COR-L47 (cell line): ENCODE measurements around the gene STOX1.
"Not testable (repeated sequence)": the region's sequence is repeated elsewhere in the genome, so short reads cannot be mapped to it uniquely, and the experiment has no call there.

Experiments
- DNase-seq: peaks from one replicate; lab custom pipeline; 2025; lab: John Stamatoyannopoulos, UW

The STOX1 gene

GRCh38 chr10:68826764-68827591, at the start of gene STOX1:
TSS of gene STOX1 (plus strand) at chr10:68827531. CDS start at chr10:68827624, 93 bp downstream.
- peak; percentile 56 for DNase-seq

- no peak for DNase-seq
Observed at GRCh38 chr10:68781613-68782574, 45.4 kb upstream of the STOX1 start.

- no peak for DNase-seq
Observed at GRCh38 chr10:68784476-68784875, 42.9 kb upstream of the STOX1 start.

DNA sequence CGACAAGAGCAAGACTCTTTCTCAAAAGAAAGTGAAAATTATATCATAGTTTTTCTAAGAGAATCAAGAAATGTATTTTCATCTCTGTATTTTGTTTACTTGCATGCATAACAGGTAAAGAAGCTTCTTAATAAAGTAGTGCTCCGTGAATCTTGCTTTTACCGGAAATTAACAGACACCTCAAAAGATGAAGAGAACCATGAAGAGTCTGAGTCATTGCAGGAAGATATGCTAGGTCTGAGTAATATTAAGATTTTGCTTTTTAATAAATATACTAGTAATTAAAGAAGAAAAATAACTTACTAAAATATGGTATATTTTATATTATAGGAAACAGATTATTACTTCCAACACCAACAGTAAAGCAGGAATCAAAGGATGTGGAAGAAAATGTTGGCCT, 39.5 kb upstream of the STOX1 start:
- DNase-seq = no peak

GRCh38 chr10:68790476-68790875, 36.9 kb upstream of the STOX1 start:
- no peak for DNase-seq

GRCh38 chr10:68792115-68792514, 35.2 kb upstream of the STOX1 start:
- no peak for DNase-seq

GRCh38 chr10:68795886-68796532, 31.3 kb upstream of the STOX1 start:
- no peak for DNase-seq

GRCh38 chr10:68796605-68797004, 30.7 kb upstream of the STOX1 start:
- no peak for DNase-seq

DNA sequence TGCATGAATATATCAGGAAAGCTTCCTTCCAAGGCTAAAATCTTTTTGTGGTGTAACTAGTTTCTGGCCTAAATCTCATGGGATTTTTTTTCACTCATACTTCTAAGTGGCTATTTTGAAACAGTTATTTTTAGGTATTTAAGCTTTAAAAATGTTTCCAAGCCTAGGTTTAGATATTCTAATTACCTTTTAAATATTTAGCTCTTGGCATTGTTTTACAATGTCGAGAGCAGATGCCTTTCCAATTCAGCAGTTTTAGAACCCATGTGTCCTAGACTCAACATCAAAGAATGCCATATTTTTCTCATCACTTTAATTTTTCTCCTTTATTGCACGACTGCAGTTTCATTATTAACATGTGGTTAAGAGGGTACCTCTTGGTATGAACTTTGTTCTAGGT, 27.1 kb upstream of the STOX1 start:
- DNase-seq = no peak

- no peak for DNase-seq
Observed at GRCh38 chr10:68804692-68805091, 22.6 kb upstream of the STOX1 start.

- DNase-seq = not testable (repeated sequence)
Observed at GRCh38 chr10:68810830-68811229, 16.5 kb upstream of the STOX1 start.

GRCh38 chr10:68811314-68812009, 15.9 kb upstream of the STOX1 start:
- no peak for DNase-seq

DNA sequence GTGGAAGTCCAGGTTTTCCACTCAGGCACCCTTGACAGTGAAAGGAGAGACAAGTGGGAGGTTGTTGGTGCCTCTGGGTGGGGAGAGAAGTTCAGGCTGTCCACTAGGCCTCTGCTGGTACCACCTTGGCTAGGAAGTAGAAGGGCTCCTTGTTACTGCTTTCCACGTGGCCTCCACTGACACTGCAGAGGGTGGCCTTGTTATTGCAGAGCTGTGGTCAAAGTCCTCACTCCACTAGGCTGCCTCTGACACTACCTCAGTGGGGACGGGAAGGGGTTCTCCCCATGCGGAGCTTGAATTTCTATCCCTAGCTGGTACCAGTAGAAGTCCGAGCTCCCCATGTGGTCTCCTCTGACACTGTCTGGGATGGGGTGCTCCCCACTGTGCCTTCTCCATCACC, 14.9 kb upstream of the STOX1 start:
- no peak for DNase-seq

GRCh38 chr10:68813559-68813958, 13.8 kb upstream of the STOX1 start:
- DNase-seq = no peak

- no peak for DNase-seq
Observed at GRCh38 chr10:68816796-68817412, 10.4 kb upstream of the STOX1 start.

- not testable (repeated sequence) for DNase-seq
Observed at GRCh38 chr10:68820359-68820758, 7.0 kb upstream of the STOX1 start.

DNA sequence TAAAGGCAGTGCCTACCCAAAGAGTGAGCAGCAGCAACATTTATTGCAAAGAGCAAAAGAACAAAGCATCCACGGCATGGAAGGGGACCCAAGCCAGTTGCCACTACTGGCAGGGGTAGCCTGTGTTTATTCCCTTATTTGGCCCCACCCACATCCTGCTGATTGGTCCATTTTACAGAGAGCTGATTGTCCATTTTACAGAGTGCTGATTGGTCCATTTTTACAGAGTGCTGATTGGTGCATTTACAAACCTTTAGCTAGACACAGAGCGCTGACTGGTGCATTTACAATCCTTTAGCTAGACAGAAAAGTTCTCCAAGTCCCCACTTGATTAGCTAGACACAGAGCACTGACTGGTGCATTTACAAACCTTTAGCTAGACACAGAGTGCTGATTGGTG, 4.7 kb upstream of the STOX1 start:
- DNase-seq = not testable (repeated sequence)

DNA sequence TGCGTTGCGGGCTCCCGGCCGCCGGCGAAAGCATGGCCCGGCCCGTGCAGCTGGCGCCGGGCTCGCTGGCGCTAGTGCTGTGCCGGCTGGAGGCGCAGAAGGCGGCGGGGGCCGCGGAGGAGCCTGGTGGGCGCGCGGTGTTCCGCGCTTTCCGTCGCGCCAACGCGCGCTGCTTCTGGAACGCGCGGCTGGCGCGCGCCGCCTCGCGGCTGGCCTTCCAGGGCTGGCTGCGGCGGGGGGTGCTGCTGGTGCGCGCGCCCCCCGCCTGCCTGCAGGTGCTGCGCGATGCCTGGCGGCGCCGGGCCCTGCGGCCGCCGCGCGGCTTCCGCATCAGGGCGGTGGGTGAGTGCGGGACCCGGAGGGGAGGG, 245 bp downstream of the STOX1 start:
- not testable (repeated sequence) for DNase-seq

- DNase-seq = not testable (repeated sequence)
Observed at GRCh38 chr10:68828083-68828601, 811 bp downstream of the STOX1 start.

DNA sequence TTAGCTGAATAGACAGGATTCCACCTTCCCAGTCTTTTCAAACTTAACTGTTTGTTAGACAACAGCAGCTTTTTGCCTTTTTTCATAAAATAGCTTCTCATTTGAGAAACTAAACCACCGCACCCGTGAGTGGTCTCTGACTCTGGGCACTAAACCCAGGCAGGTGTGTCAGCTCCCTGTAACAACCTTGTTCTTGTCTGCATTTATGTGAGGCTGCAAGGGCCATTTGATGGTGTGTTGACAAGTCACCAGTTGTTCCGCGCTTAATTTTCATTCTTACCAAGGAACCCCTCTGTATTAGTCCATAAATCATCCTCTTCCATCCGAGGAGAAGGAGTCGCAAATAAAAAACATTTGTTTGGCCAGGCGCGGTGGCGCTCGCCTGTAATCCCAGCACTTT, 1.5 kb downstream of the STOX1 start:
- no peak for DNase-seq

DNA sequence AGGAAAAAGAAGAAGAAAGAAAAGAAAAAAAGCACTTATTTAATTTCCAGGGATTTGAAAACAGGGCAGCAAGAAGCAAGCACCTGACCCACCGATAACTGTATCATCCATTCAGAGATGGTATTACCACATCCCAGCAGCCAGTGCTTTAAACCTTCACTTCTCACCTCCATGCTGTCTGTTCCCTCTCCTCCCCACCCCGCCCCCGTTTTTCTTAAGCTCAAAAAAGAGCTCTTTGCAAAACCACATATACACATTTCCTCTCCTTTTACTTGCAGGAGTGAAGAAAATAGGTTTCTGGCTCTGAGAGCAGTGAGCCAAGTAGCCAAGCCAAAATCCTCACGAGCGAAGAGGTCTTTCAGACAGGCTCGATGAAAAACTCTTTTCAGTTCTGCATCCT, 2.2 kb downstream of the STOX1 start:
- no peak for DNase-seq
